Adrenal gland (tissue), 12 donors: ENCODE measurements around the gene FRMD8. TPM values are rescaled to one million over a fixed set of nuclear protein-coding genes. Genes with fewer than 3 reads are reported as not detected.
A peak's percentile ranks its signal among the peaks of the same experiment; 100 is the strongest.

Source experiments
- DNase-seq, 7 donors: peaks; one replicate each; pipeline ENCODE4 v3.0.0-alpha.2; 2019 to 2020
- H3K27ac ChIP-seq, 5 donors: fragments of 200-600 bp; sonication (generic) in 4 of 5; 1 replicate in 3 of 5; 2 replicates in 2 of 5; pipeline versions ENCODE4 v1.5.1 to v1.8.0; 2016 to 2020; ENCODE audit warnings: mild to moderate bottlenecking in 1 of 5
- H3K27me3 ChIP-seq: fragments of 200-600 bp; 2 replicates; pipeline ENCODE4 v1.8.0; 2021
- H3K36me3 ChIP-seq, 2 donors: fragments of 200-600 bp; replicated peaks in 1 of 2; 1 replicate in 1 of 2; 2 replicates in 1 of 2; pipeline versions ENCODE4 v1.5.1 to v1.8.0; 2018 to 2022
- H3K4me1 ChIP-seq, 2 donors: fragments of 200-600 bp; replicated peaks in 1 of 2; 1 replicate in 1 of 2; 2 replicates in 1 of 2; pipeline versions ENCODE4 v1.5.1 to v1.8.0; 2018 to 2021
- H3K4me3 ChIP-seq, 4 donors: fragments of 200-600 bp; sonication (generic) in 3 of 4; one replicate each; pipeline ENCODE4 v1.5.1; 2016 to 2018
- H3K9me3 ChIP-seq, 3 donors: fragments of 200-600 bp; sonication (generic) in 1 of 3; replicated peaks in 1 of 3; 1 replicate in 2 of 3; 2 replicates in 1 of 3; pipeline versions ENCODE4 v1.5.1 to v1.8.0; 2016 to 2021
- POLR2A ChIP-seq, 2 donors: fragments of 450-650 bp; IDR thresholded peaks; one replicate each; pipeline ENCODE4 v1.6.1; 2017; ENCODE audit warnings: antibody characterized with exemption in 2 of 2, mild to moderate bottlenecking in 2 of 2, moderate library complexity in 1 of 2
- WGBS, 4 donors: extraction: QIAGEN DNeasy Blood & Tissue Kit in 2 of 4; methylation state at CpG; one replicate each; pipeline versions ENCODE4 v1.1.5 to v1.1.7; 2013 to 2017; 5-methylcytosine and 5-hydroxymethylcytosine counted together
- intact Hi-C, 2 donors: fragments of 100-400 bp; cut with DNase I; formaldehyde crosslinking; loops; one replicate each; pipeline versions ENCODE4 v1.14.1 to v1.15.0; 2022 to 2023
- polyA plus RNA-seq, 3 donors: library from polyadenylated mRNA; stranded (reverse); fragments of 200-250 nt in 2 of 3; fragments of 350-450 nt in 1 of 3; fragmentation: Illumina TruSeq in 1 of 3; extraction: RNeasy Lipid Tissue Mini Kit (QIAGEN cat#74804) in 1 of 3; gene quantifications; one replicate each; pipeline ENCODE4 v1.2.3, GENCODE V29; 2013 to 2014
- total RNA-seq, 9 donors: library from RNA; depleted of rRNA in 4 of 9; stranded (reverse); fragments of >200 nt in 4 of 9; fragments of 120-200 nt in 1 of 9; fragmentation: NEBNext Ultra II Directional in 1 of 9; extraction: Animal tissue kit (Norgen Biotek cat#: 25700) in 1 of 9; gene quantifications; one replicate each; pipeline versions ENCODE4 v1.1.0 to v1.2.4, GENCODE V29; 2013 to 2023
- TF ChIP-seq, protein P1 (sequence below), 6 experiments: fragments of 450-650 bp in 4 of 6; fragments of 200-600 bp in 2 of 6; sonication (generic) in 1 of 6; IDR thresholded peaks; 1 replicate in 5 of 6; 2 replicates in 1 of 6; pipeline versions ENCODE4 v1.5.1 to v1.8.0; 2016 to 2021; ENCODE audit warnings: antibody characterized with exemption in 6 of 6, mild to moderate bottlenecking in 2 of 6, moderate library complexity in 1 of 6
- donor health status: healthy with polysubstance abuse.
- donor health status: Bipolar disorder and iron deficiency.
- donor health status: DM: yes; HTN: yes; CAD: no.
- donor health status: DM: no; HTN: no; CAD: no.
- donor health status: DM: no; HTN: no; CAD: no.
- donor health status: DM: yes; HTN: yes; CAD: no.

The FRMD8 gene
- total and polyA plus RNA-seq, 12 donors = 5.3 to 52.1 (median 33.9) TPM

DNA sequence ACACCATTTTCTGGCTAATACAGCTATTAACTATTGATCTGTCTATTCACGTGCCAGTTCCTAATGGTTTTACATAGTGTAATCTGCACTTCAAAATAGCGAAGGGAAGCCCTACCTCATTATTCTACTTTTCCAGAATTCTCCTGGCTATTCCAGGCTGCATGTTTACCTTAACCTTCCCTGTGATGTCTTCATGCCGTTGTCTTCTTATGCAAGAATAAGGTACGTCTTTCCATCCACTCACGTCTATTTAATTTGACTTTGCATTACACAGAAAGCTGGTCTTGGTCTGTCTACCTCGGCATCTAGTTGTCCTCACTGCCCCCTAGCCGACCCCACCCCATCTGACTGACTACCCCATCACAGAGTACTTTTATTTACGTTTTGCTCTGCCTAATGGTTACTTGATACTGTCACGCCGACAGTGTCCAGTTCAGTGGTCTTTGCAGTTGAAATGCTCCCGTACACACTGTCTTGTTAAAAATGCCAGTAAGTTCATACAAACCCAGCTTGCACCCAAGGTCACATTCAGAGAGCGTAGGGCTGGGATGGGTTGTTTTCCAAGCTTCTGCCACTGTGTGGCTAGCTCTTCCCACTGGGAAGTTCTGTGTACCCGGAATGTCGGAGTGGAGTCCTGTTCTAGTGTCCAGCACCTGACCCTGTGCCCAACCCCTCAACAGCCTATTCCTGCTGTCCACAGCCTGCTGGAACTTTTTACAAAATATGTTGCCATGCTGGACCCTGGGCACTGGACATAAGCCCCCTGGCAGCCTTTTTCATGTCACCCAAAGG, 51.2 kb downstream of the FRMD8 start:
- TF ChIP-seq, protein P1, sequence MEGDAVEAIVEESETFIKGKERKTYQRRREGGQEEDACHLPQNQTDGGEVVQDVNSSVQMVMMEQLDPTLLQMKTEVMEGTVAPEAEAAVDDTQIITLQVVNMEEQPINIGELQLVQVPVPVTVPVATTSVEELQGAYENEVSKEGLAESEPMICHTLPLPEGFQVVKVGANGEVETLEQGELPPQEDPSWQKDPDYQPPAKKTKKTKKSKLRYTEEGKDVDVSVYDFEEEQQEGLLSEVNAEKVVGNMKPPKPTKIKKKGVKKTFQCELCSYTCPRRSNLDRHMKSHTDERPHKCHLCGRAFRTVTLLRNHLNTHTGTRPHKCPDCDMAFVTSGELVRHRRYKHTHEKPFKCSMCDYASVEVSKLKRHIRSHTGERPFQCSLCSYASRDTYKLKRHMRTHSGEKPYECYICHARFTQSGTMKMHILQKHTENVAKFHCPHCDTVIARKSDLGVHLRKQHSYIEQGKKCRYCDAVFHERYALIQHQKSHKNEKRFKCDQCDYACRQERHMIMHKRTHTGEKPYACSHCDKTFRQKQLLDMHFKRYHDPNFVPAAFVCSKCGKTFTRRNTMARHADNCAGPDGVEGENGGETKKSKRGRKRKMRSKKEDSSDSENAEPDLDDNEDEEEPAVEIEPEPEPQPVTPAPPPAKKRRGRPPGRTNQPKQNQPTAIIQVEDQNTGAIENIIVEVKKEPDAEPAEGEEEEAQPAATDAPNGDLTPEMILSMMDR (IDR thresholded peaks at IDR 0.05) = no peak
- TF ChIP-seq POLR2A (IDR thresholded peaks at IDR 0.05) = peak; percentile 8 to 11
- intact Hi-C loops = no loop called here
- H3K4me3 ChIP-seq = peak overlapping the region in 1 of 4 donors; percentile 20
- no peaks in the 10 kb centered on the region for H3K27me3 ChIP-seq
- no peaks in the 10 kb centered on the region for H3K9me3 ChIP-seq
- peaks cover 45 to 99% of the 10 kb centered on the region in 2 donors for H3K4me1 ChIP-seq
- 46 to 56% (median 50%) methylated on average over 12 to 14 of the region's 14 CpGs for WGBS, 4 donors
- DNase-seq = peak; percentile 38 to 68 (median 55)
- peak overlapping the region in 4 of 5 donors; percentile 57 to 100 (median 74) for H3K27ac ChIP-seq
- peaks cover 0 to 63% of the 10 kb centered on the region in 2 donors for H3K36me3 ChIP-seq

DNA sequence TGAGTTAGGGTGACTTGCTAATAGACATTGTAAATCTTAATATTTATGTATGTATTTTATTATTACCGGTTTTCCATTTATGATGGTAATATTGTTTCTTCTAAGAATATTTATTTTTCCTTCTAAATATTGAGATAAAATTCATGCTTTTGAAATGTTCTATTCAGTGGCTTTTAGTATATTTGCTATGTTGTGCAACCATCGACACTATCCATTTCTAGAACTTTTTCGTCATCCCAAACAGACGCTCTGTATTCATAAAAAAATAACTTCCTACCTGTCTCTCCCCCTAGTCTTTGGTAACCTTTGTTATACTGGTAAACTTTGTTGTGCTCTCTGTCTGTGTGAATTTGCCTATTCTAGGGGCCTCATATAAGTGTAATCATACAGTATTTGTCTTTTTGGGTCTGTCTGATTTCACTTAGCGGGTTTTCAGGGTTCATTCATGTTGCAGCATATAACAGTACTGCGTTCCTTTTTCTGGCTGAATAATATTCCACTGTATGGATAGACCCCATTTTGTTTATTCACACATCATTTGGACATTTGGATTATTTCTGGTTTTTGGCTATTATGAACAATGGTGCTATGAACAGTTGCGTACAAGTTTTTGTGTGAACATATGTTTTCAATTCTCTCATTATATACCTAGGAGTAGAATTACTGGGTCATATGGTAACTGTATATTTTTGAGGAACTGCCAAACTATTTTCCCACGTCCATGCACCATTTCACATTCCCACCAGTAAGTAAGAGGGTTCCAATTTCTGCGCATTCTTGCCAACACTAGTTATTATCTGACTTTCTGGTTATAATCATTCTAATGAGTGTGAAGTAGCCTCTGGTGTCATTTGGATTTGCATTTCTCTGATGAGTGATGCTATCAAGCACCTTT, 52.1 kb downstream of the FRMD8 start:
- WGBS, 4 donors = 77 to 83% (median 82%) methylated on average over 9 of the region's 9 CpGs
- H3K4me1 ChIP-seq = peaks cover 39 to 98% of the 10 kb centered on the region in 2 donors
- peaks cover 0 to 71% of the 10 kb centered on the region in 2 donors for H3K36me3 ChIP-seq
- intact Hi-C loops = no loop called here
- peak overlapping the region; percentile 56 to 100 (median 73) for H3K27ac ChIP-seq
- TF ChIP-seq POLR2A (IDR thresholded peaks at IDR 0.05) = no peak
- TF ChIP-seq, protein P1 (IDR thresholded peaks at IDR 0.05) = no peak
- no peaks in the 10 kb centered on the region for H3K9me3 ChIP-seq
- H3K4me3 ChIP-seq = peak overlapping the region in 1 of 4 donors; percentile 20
- peak in 2 of 7 donors; percentile 9 to 21 for DNase-seq
- no peaks in the 10 kb centered on the region for H3K27me3 ChIP-seq

DNA sequence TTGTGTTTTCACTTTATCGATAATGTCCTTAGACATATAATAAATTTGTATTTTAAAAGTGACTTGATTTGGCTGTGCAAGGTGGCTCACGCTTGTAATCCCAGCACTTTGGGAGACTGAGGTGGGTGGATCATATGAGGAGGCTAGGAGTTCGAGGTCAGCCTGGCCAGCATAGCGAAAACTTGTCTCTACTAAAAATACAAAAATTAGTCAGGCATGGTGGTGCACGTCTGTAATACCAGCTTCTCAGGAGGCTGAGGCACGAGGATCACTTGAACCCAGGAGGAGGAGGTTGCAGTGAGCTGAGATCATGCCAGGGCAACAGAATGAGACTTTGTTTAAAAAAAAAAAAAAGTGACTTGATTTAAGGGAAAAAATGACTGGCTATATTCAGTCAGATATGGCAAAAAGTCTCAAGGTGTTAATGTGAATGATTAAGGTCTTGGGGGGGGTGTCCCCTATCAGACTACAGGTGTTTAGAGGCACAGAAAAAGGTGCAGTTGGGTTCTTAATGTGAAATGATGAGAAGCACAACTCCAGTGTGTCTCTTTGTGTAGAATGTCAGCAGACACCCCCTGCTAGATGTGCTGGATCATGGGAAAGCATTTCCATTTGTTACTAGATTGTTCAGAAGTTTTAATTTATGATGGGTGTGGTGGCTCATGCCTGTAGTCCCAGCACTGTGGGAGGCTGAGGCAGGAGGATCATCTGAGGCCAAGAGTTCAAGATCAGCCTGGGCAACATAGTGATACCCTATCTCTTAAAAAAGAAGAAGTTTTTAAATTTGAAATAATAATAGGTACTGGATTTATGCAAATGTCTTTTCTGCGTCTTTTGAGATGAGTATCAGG, 53.1 kb downstream of the FRMD8 start:
- H3K4me1 ChIP-seq = peaks cover 30 to 91% of the 10 kb centered on the region in 2 donors
- no peak for TF ChIP-seq POLR2A (IDR thresholded peaks at IDR 0.05)
- TF ChIP-seq, protein P1 (IDR thresholded peaks at IDR 0.05) = no peak
- H3K27ac ChIP-seq = peak overlapping the region; percentile 56 to 100 (median 73)
- peaks cover 0 to 70% of the 10 kb centered on the region in 2 donors for H3K36me3 ChIP-seq
- no peaks in the 10 kb centered on the region for H3K27me3 ChIP-seq
- H3K9me3 ChIP-seq = no peaks in the 10 kb centered on the region
- WGBS, 4 donors = 51 to 64% (median 60%) methylated on average over 5 to 7 of the region's 7 CpGs
- peak overlapping the region in 1 of 4 donors; percentile 3 for H3K4me3 ChIP-seq
- intact Hi-C loops = no loop called here
- peak; percentile 34 to 61 (median 48) for DNase-seq
